ENCODE measurements around the gene MYCL.

DNA sequence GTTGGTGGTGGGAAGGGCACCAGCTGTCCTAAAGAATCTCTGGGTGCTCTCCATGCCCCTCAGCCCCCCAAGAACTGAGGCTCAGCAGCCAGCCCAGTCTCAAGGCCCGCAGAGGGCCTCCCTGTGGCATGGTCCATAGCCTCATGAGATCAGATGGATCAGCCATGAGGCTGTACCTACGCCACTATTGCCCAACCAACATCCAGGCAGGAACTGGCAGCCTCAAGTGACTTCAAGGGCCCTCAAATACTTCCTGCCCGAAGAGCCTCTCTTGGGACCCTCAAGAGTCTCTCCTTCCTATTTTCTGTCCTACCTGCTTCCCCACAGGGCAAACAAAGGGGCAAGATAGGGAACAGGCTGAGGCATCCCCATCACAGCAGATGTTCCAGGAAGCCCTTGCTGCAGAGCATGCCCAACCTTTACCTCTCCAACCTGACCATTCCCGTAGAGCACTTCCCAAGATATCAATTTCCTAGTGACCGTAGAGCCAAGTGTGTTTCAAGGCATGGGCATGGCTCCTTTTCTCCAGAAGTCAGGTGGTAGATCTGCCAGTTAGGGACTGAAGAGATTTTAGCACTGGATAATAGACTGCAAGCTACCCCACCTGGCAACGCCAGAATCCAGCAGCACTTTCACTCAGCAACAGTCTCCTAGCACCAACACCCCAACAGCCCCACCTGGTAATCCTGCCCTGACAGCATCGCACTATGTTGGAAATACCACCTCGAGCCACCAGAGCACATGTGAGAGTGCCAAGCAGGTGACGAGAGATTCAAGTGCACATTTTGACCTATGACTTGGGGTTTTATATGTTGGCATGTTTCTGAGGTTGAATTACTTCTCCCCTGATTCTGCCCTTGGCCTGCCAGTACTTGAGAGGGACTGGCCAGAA is 39.5 kb upstream of the MYCL start:
- TF ChIP-seq, protein P1, sequence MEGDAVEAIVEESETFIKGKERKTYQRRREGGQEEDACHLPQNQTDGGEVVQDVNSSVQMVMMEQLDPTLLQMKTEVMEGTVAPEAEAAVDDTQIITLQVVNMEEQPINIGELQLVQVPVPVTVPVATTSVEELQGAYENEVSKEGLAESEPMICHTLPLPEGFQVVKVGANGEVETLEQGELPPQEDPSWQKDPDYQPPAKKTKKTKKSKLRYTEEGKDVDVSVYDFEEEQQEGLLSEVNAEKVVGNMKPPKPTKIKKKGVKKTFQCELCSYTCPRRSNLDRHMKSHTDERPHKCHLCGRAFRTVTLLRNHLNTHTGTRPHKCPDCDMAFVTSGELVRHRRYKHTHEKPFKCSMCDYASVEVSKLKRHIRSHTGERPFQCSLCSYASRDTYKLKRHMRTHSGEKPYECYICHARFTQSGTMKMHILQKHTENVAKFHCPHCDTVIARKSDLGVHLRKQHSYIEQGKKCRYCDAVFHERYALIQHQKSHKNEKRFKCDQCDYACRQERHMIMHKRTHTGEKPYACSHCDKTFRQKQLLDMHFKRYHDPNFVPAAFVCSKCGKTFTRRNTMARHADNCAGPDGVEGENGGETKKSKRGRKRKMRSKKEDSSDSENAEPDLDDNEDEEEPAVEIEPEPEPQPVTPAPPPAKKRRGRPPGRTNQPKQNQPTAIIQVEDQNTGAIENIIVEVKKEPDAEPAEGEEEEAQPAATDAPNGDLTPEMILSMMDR (IDR thresholded peaks at IDR 0.05; ENCODE audit: insufficient read depth, low read length, poor library complexity, severe bottlenecking): no peak
- no peak for TF ChIP-seq EZH2phosphoT487 (conservative IDR thresholded peaks at IDR 0.05; ENCODE audit: low read length)

Data from SU-DHL-6 (cell line).